ENCODE measurements around the gene NOP53.
"Not testable (repeated sequence)": the region's sequence is repeated elsewhere in the genome, so short reads cannot be mapped to it uniquely, and the experiment has no call there.

Gene NOP53

GRCh38 chr19:47756953-47757608, 11.7 kb downstream of the NOP53 start:
- DNase-seq (ENCODE audit: insufficient read length) (no peak), FAIRE-seq (no peak)
- TF ChIP-seq POLR2AphosphoS5 (IDR thresholded peaks at IDR 0.05; ENCODE audit: low read depth, low read length) (0 out of 2 replicates have a peak, but pooled peaks have one; percentile 15), POLR2A (IDR thresholded peaks at IDR 0.05; ENCODE audit: low read depth, low read length) (no peak; the same call in 1 of the 2 replicates), TAF1 (IDR thresholded peaks at IDR 0.05; ENCODE audit: borderline replicate concordance, low read depth, low read length) (no peak)

DNA sequence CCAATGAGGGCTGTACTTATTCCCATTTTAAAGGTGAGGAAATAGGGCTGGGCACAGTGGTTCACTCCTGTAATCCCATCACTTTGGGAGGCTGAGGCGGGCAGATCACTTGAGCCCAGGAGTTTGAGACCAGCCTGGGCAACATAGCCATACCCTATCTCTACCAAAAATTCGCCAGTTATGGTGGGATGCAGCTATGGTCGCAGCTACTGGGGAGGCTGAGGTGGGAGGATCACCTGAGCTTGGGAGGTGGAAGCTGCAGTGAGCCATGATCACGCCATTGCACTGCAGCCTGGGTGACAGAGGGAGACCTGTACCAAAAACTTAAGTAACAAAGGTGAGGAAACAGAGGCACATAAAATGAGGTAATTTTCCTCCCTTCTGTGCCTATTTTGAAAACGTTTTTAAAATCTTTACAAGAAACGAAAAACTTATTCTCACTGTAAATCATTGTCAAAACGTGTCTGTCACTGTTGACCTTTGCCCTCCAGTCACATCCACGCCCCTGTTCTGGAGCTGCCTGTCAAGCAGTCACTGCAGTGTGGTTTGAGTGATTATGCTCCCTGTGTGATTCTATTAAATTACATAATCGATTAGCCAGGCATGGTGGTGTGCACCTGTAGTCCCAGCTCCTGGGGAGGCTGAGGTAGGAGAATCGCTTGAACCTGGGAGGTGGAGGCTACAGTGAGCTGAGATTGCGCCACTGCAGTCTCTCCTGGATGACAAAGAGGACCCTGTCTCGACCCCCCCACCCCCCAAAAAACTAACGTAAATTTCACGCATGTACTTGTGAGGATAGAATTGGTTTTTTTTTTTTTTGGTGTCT, 12.5 kb downstream of the NOP53 start:
- peak; percentile 55; the same call in 1 of the 2 replicates for TF ChIP-seq POLR2AphosphoS5 (IDR thresholded peaks at IDR 0.05; ENCODE audit: low read depth, low read length)
- TF ChIP-seq TAF1 (IDR thresholded peaks at IDR 0.05; ENCODE audit: borderline replicate concordance, low read depth, low read length) = no peak
- DNase-seq (ENCODE audit: insufficient read length) = no peak
- FAIRE-seq = no peak

DNA sequence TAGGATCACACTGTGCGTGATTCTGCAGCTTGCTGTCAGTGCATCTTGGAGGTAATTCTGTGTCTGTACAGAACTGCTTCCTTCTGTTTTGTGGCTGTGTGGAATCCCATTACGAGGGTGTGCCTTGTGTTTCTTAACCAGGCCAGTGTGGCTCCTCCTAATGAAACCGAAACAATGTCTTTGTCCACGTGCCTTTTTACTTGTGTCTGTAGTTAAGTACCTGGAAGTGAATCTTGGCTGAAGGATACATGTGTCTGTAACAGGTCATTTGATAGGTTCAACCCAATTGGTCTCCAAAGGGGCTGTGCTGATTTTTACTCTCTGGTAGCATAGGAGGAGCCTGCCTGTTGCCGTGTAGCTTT, 13.1 kb downstream of the NOP53 start:
- no peak for FAIRE-seq
- TF ChIP-seq TAF1 (IDR thresholded peaks at IDR 0.05; ENCODE audit: borderline replicate concordance, low read depth, low read length) (no peak), POLR2A (IDR thresholded peaks at IDR 0.05; ENCODE audit: low read depth, low read length) (no peak), POLR2AphosphoS5 (IDR thresholded peaks at IDR 0.05; ENCODE audit: low read depth, low read length) (no peak)
- no peak for DNase-seq (ENCODE audit: insufficient read length)

DNA sequence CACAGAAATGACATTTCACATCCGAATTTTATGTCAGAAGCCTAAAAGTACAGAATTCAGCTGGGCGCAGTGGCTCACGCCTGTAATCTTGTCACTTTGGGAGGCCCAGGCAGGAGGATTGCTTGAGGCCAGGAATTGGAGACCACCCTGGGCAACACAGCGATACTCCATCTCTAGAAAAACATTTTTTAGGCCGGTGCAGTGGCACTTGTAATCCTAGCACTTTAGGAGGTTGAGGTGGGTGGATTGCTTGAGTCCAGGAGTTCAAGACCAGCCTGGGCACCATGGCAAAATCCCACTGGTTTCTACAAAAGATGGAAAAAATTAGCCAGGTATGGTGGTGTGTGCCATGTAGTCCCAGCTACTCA, 15.3 kb downstream of the NOP53 start:
- FAIRE-seq = no peak
- peak; percentile 57; the same call in 1 of the 2 replicates for TF ChIP-seq POLR2AphosphoS5 (IDR thresholded peaks at IDR 0.05; ENCODE audit: low read depth, low read length)
- no peak for TF ChIP-seq TAF1 (IDR thresholded peaks at IDR 0.05; ENCODE audit: borderline replicate concordance, low read depth, low read length)
- TF ChIP-seq POLR2A (IDR thresholded peaks at IDR 0.05; ENCODE audit: low read depth, low read length) = peak; percentile 47; the same call in 1 of the 2 replicates

DNA sequence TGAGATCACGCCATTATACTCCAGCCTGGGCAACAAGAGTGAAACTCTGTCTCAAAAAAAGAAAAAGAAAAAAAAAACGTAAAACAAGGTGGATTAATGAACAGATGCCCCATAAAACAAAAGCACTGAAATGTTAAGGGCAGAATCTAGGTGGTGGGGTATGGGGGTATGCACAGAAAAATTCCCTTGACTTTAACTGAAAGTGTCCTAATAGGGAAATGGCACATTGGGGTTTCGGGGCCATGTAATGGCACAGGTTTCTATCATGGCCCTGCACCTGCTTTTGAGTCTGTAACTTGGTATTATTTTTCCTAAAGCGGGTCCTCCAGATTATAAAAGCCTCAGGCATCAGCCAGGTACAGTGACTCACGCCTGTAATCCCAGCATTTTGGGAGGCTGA, 16.2 kb downstream of the NOP53 start:
- no peak for FAIRE-seq

More for the DNA sequence above, 15.3 kb downstream of the NOP53 start:
- DNase-seq (ENCODE audit: insufficient read length) = no peak

GRCh38 chr19:47762151-47762550, 16.8 kb downstream of the NOP53 start:
- TF ChIP-seq POLR2AphosphoS5 (IDR thresholded peaks at IDR 0.05; ENCODE audit: low read depth, low read length) (no peak), POLR2A (IDR thresholded peaks at IDR 0.05; ENCODE audit: low read depth, low read length) (no peak), TAF1 (IDR thresholded peaks at IDR 0.05; ENCODE audit: borderline replicate concordance, low read depth, low read length) (no peak)
- FAIRE-seq (no peak), DNase-seq (ENCODE audit: insufficient read length) (no peak)

More for the DNA sequence above, 16.2 kb downstream of the NOP53 start:
- DNase-seq (ENCODE audit: insufficient read length) = no peak
- TF ChIP-seq TAF1 (IDR thresholded peaks at IDR 0.05; ENCODE audit: borderline replicate concordance, low read depth, low read length) (no peak), POLR2A (IDR thresholded peaks at IDR 0.05; ENCODE audit: low read depth, low read length) (no peak), POLR2AphosphoS5 (IDR thresholded peaks at IDR 0.05; ENCODE audit: low read depth, low read length) (no peak)

GRCh38 chr19:47762615-47763308, 17.4 kb downstream of the NOP53 start:
- FAIRE-seq (no peak), DNase-seq (ENCODE audit: insufficient read length) (no peak)
- no peak for TF ChIP-seq TAF1 (IDR thresholded peaks at IDR 0.05; ENCODE audit: borderline replicate concordance, low read depth, low read length)
- no peak for TF ChIP-seq POLR2A (IDR thresholded peaks at IDR 0.05; ENCODE audit: low read depth, low read length)
- no peak for TF ChIP-seq POLR2AphosphoS5 (IDR thresholded peaks at IDR 0.05; ENCODE audit: low read depth, low read length)

GRCh38 chr19:47764705-47765104, 19.4 kb downstream of the NOP53 start:
- not testable (repeated sequence) for FAIRE-seq; DNase-seq (ENCODE audit: insufficient read length)

- FAIRE-seq (no peak), DNase-seq (ENCODE audit: insufficient read length) (no peak)
- TF ChIP-seq POLR2AphosphoS5 (IDR thresholded peaks at IDR 0.05; ENCODE audit: low read depth, low read length) = no peak
- no peak for TF ChIP-seq TAF1 (IDR thresholded peaks at IDR 0.05; ENCODE audit: borderline replicate concordance, low read depth, low read length)
- TF ChIP-seq POLR2A (IDR thresholded peaks at IDR 0.05; ENCODE audit: low read depth, low read length) = no peak
These were observed 20.4 kb downstream of the NOP53 start for GRCh38 chr19:47765523-47766358.

- DNase-seq (ENCODE audit: insufficient read length) (no peak), FAIRE-seq (no peak)
- TF ChIP-seq POLR2AphosphoS5 (IDR thresholded peaks at IDR 0.05; ENCODE audit: low read depth, low read length) (no peak), POLR2A (IDR thresholded peaks at IDR 0.05; ENCODE audit: low read depth, low read length) (no peak), TAF1 (IDR thresholded peaks at IDR 0.05; ENCODE audit: borderline replicate concordance, low read depth, low read length) (no peak)
These were observed 20.9 kb downstream of the NOP53 start for GRCh38 chr19:47766359-47766620.

GRCh38 chr19:47766670-47767069, 21.3 kb downstream of the NOP53 start:
- DNase-seq (ENCODE audit: insufficient read length) (no peak), FAIRE-seq (no peak)
- TF ChIP-seq POLR2A (IDR thresholded peaks at IDR 0.05; ENCODE audit: low read depth, low read length) = no peak
- TF ChIP-seq POLR2AphosphoS5 (IDR thresholded peaks at IDR 0.05; ENCODE audit: low read depth, low read length) = no peak
- no peak for TF ChIP-seq TAF1 (IDR thresholded peaks at IDR 0.05; ENCODE audit: borderline replicate concordance, low read depth, low read length)
